Measurements from ENCODE around the gene ZNF746. TPM values are rescaled to one million over a fixed set of nuclear protein-coding genes. Genes with fewer than 3 reads are reported as not detected.

Gene ZNF746
- total and polyA plus RNA-seq, 2 of the 13 experiments (the other 11 are each of a cell fraction or from before 2014, with no cell fraction given) = 3.8 to 8.1 TPM

- ATAC-seq (no peak), FAIRE-seq (no peak), DNase-seq (ENCODE audit: low spot score) (no peak)
- Histone ChIP-seq H3K4me3 (replicated peaks in 1 of 3; ENCODE audit: insufficient read depth in 1 of 3, low read depth in 2 of 3, low read length in 3 of 3) (no peak overlapping the region), H3K9ac (ENCODE audit: insufficient read depth, low read depth, low read length) (no peak overlapping the region), H3K36me3 (replicated peaks in 1 of 2; ENCODE audit: control insufficient read depth in 1 of 2, insufficient read depth in 2 of 2, low read length in 2 of 2) (peaks cover 12 to 47% of the 10 kb centered on the region in 2 experiments; a peak in 4 of 5 replicates), H3K4me2 (ENCODE audit: low read depth, low read length) (no peak overlapping the region), H2AFZ (ENCODE audit: low read length) (no peak overlapping the region), H4K20me1 (ENCODE audit: insufficient read depth, low read length) (no peaks in the 10 kb centered on the region), H3K9me3 (ENCODE audit: low read length) (no peaks in the 10 kb centered on the region), H3K27me3 (ENCODE audit: control insufficient read depth in 1 of 2, insufficient read depth in 2 of 2, low read length in 2 of 2) (peaks cover 0 to 4% of the 10 kb centered on the region in 2 experiments; a peak in 1 of 5 replicates), H3K79me2 (ENCODE audit: insufficient read depth, low read length) (peaks cover 15% of the 10 kb centered on the region), H3K27ac (ENCODE audit: extremely low read length, insufficient read depth, low read length) (no peak overlapping the region), H3K4me1 (ENCODE audit: insufficient read depth, low read length) (peaks cover 18% of the 10 kb centered on the region)
- BruUV-seq (replicated peaks) = no TSS peak
- POLR2A ChIA-PET = no interaction called here
- over 99% methylated on average over 9 of the region's 9 CpGs for WGBS (ENCODE audit: low lambda C conversion rate)
- intact Hi-C loops (cut with micrococcal nuclease; ENCODE audit: unreplicated experiment) = no loop called here
- CTCF ChIA-PET (ENCODE audit: low intra/inter-chr PET ratio, low total read pairs) = no interaction called here
- TF ChIP-seq HDAC6 (IDR thresholded peaks at IDR 0.05; ENCODE audit: low read depth, low read length) (no peak), MNT (IDR thresholded peaks at IDR 0.05) (no peak), BRD4 (CRISPR knock-in tag; IDR thresholded peaks at IDR 0.05) (no peak), ZNF224 (CRISPR knock-in tag; IDR thresholded peaks at IDR 0.05) (no peak), CC2D1A (CRISPR knock-in tag; IDR thresholded peaks at IDR 0.05) (no peak), ZNF781 (CRISPR knock-in tag; IDR thresholded peaks at IDR 0.05; ENCODE audit: borderline replicate concordance, not compliant biosample characterization) (no peak), GTF2F1 (IDR thresholded peaks at IDR 0.05; ENCODE audit: low read length) (no peak), TIGD3 (CRISPR knock-in tag; IDR thresholded peaks at IDR 0.05; ENCODE audit: borderline replicate concordance) (no peak), CREB3 (CRISPR knock-in tag; IDR thresholded peaks at IDR 0.05) (no peak), IKZF4 (CRISPR knock-in tag; IDR thresholded peaks at IDR 0.05; ENCODE audit: borderline replicate concordance, low read depth, not compliant biosample characterization) (no peak), ZNF232 (CRISPR knock-in tag; IDR thresholded peaks at IDR 0.05; ENCODE audit: borderline replicate concordance) (no peak), MTA1 (CRISPR knock-in tag; IDR thresholded peaks at IDR 0.05; ENCODE audit: borderline replicate concordance) (no peak), ZMAT3 (CRISPR knock-in tag; conservative IDR thresholded peaks at IDR 0.05) (no peak), PREB (CRISPR knock-in tag; IDR thresholded peaks at IDR 0.05) (no peak)
- in situ Hi-C loops (cut with HindIII; ENCODE audit: extremely low pct_ligation_motif_present, low pct_unique_long_range_greater_than_20kb) = no loop called here
These were observed 4.2 kb downstream of the ZNF746 start for GRCh38 chr7:149493366-149493765.
